GM12878 (cell line): ENCODE measurements around the gene ZDHHC14. TPM values are rescaled to one million over a fixed set of nuclear protein-coding genes. Genes with fewer than 3 reads are reported as not detected.

Experiments
- ATAC-seq: fragments of 200-7000 bp; cut with Tn5 transposase; 3 replicates; pipeline ENCODE4 v1.9.1; 2020; ENCODE audit warnings: mild to moderate bottlenecking, moderate library complexity
- BruUV-seq: library from RNA; stranded (reverse); fragments of 400-500 nt; replicated peaks from 2 replicates; lab custom pipeline; 2021; lab: Mats Ljungman, UMichigan
- CTCF ChIA-PET: fragments of 300-600 bp; sonication (Branson Sonifier 250); formaldehyde crosslinking; extraction: SDS; loops from one replicate; lab custom pipeline; 2021; ENCODE audit warnings: inconsistent platforms; lab: Yijun Ruan, JAX
- POLR2A ChIA-PET: fragments of 350-600 bp; formaldehyde crosslinking; extraction: SDS; loops from one replicate; lab custom pipeline; 2021; ENCODE audit warnings: inconsistent platforms; lab: Charles Lee
- RAD21 ChIA-PET: fragments of 300-600 bp; sonication (Branson Sonifier 250); formaldehyde crosslinking; loops from one replicate; lab custom pipeline; 2023; ENCODE audit warnings: antibody characterized with exemption; ENCODE audit not compliant: unreplicated experiment; lab: Charles Lee
- SMC1A ChIA-PET: fragments of 300-600 bp; sonication (Branson Sonifier 250); formaldehyde crosslinking; loops from one replicate; lab custom pipeline; 2023; ENCODE audit not compliant: unreplicated experiment, uncharacterized antibody; lab: Charles Lee
- DNase-seq: peaks from one replicate; pipeline ENCODE4 v3.0.0-alpha.2; 2011; ENCODE audit warnings: low read depth, low spot score
- FAIRE-seq: peaks from 3 replicates; lab custom pipeline; 2011; peaks lifted over from hg19 to GRCh38; lab: Jason Lieb, UNC
- H2AFZ ChIP-seq: 2 replicates; pipeline ENCODE4 v1.6.0; 2011; ENCODE audit warnings: low read depth, low read length, control low read depth; ENCODE audit not compliant: control insufficient read depth
- H3K27ac ChIP-seq: 2 replicates; pipeline ENCODE4 v1.5.1; 2011; ENCODE audit warnings: control low read depth; ENCODE audit not compliant: control insufficient read depth, insufficient read depth
- H3K27me3 ChIP-seq, 2 experiments: replicated peaks in 1 of 2; 2 replicates each; pipeline versions ENCODE4 v1.6.0 to v1.6.1; 2011; ENCODE audit warnings: low read length in 1 of 2; ENCODE audit not compliant: control insufficient read depth in 2 of 2, insufficient read depth in 2 of 2
- H3K36me3 ChIP-seq, 2 experiments: 2 replicates each; pipeline ENCODE4 v1.5.1; 2011; ENCODE audit warnings: low read length in 1 of 2; ENCODE audit not compliant: control insufficient read depth in 2 of 2, insufficient read depth in 2 of 2
- H3K4me1 ChIP-seq: 2 replicates; pipeline ENCODE4 v1.6.1; 2011; ENCODE audit warnings: mild to moderate bottlenecking, low read length, moderate library complexity, mixed read lengths; ENCODE audit not compliant: control insufficient read depth, insufficient read depth
- H3K4me2 ChIP-seq: 2 replicates; pipeline ENCODE4 v1.6.0; 2011; ENCODE audit warnings: control low read depth; ENCODE audit not compliant: control insufficient read depth, insufficient read depth
- H3K4me3 ChIP-seq: fragments of 200-600 bp; sonication (generic); 2 replicates; pipeline ENCODE4 v1.5.1; 2016
- H3K79me2 ChIP-seq: 2 replicates; pipeline ENCODE4 v1.6.0; 2011; ENCODE audit warnings: low read length; ENCODE audit not compliant: control insufficient read depth, insufficient read depth
- H3K9ac ChIP-seq: 2 replicates; pipeline ENCODE4 v1.8.0; 2011; ENCODE audit warnings: low read length, control low read depth, mixed read lengths; ENCODE audit not compliant: control insufficient read depth, insufficient read depth
- H3K9me3 ChIP-seq: replicated peaks from 3 replicates; pipeline ENCODE4 v1.5.1; 2011; ENCODE audit warnings: mild to moderate bottlenecking, low read length; ENCODE audit not compliant: control insufficient read depth, insufficient read depth
- H4K20me1 ChIP-seq: 2 replicates; pipeline ENCODE4 v1.6.0; 2011; ENCODE audit not compliant: control insufficient read depth, insufficient read depth
- ASH2L ChIP-seq: fragments of 300-600, 200-600 bp; sonication (generic); IDR thresholded peaks from 2 replicates; pipeline ENCODE4 v1.6.1; 2017; ENCODE audit warnings: low read depth, mild to moderate bottlenecking, borderline replicate concordance
- CREB1 ChIP-seq: IDR thresholded peaks from 2 replicates; pipeline ENCODE4 v1.6.1; 2012; ENCODE audit warnings: low read depth, mild to moderate bottlenecking, inconsistent platforms
- CREM ChIP-seq: IDR thresholded peaks from 2 replicates; pipeline ENCODE4 v1.6.1; 2014; ENCODE audit warnings: antibody characterized with exemption, low read depth
- HDAC6 ChIP-seq: fragments of 200-600 bp; sonication (generic); IDR thresholded peaks from one replicate; pipeline ENCODE4 v1.8.0; 2017; ENCODE audit warnings: antibody characterized with exemption; ENCODE audit not compliant: unreplicated experiment
- JUNB ChIP-seq: IDR thresholded peaks from 2 replicates; pipeline ENCODE4 v1.6.1; 2016; ENCODE audit warnings: antibody characterized with exemption, mild to moderate bottlenecking
- RBBP5 ChIP-seq: fragments of 200-600 bp; sonication (generic); conservative IDR thresholded peaks from 2 replicates; pipeline ENCODE4 v1.6.1; 2016
- RELA ChIP-seq: fragments of 450-650 bp; IDR thresholded peaks from 2 replicates; pipeline ENCODE4 v1.8.0; 2014; ENCODE audit warnings: borderline replicate concordance; ENCODE audit not compliant: partially characterized antibody
- SP1 ChIP-seq: IDR thresholded peaks from one replicate; pipeline ENCODE4 v1.6.1; 2011; ENCODE audit warnings: low read depth, low read length
- WGBS: methylation state at CpG from one replicate; pipeline ENCODE4 v1.1.6; 2016; ENCODE audit warnings: low lambda C conversion rate; ENCODE audit not compliant: insufficient replicate concordance, insufficient coverage; ENCODE audit errors: missing lambda C conversion rate; 5-methylcytosine and 5-hydroxymethylcytosine counted together
- in situ Hi-C: fragments of 300-500 bp; cut with MboI; formaldehyde crosslinking; loops from 9 replicates; pipeline ENCODE4 v1.14.3; 2018; ENCODE audit warnings: mixed read lengths
- intact Hi-C: fragments of 100-400 bp; cut with micrococcal nuclease; formaldehyde crosslinking; loops from one replicate; pipeline ENCODE4 v1.14.2; 2022; ENCODE audit not compliant: unreplicated experiment
- polyA plus RNA-seq, 11 experiments: library from polyadenylated mRNA; depleted of rRNA in 4 of 11; unstranded in 6 of 11; stranded (reverse) in 5 of 11; fragments of >200 nt; fragmentation: Nextera tagmentation in 4 of 11; fragmentation: Illumina TruSeq in 1 of 11; extraction: Ambion mirVana in 4 of 11; extraction: Trizol in 1 of 11; gene quantifications; 1 replicate in 1 of 11; 2 replicates in 10 of 11; pipeline versions ENCODE4 v1.2.1 to v1.2.3, GENCODE V29; 2011 to 2016; ENCODE audit warnings: inconsistent platforms in 2 of 11, missing spikeins in 2 of 11, low read depth in 1 of 11
- total RNA-seq, 4 experiments: library from RNA; depleted of rRNA in 3 of 4; stranded (reverse); fragments of >200 nt in 3 of 4; fragmentation: Illumina TruSeq in 1 of 4; extraction: Trizol in 1 of 4; gene quantifications; 2 replicates each; pipeline versions ENCODE4 v1.2.1 to v1.2.3, GENCODE V29; 2013 to 2021
- TF ChIP-seq, protein P1 (sequence below): IDR thresholded peaks from 2 replicates; pipeline ENCODE4 v1.6.1; 2011; ENCODE audit warnings: mild to moderate bottlenecking, low read depth, low read length, moderate library complexity; ENCODE audit not compliant: insufficient replicate concordance
- TF ChIP-seq, protein P2 (sequence below): fragments of 450-650 bp; formaldehyde crosslinking; IDR thresholded peaks from 2 replicates; pipeline ENCODE4 v1.5.0; 2022; ENCODE audit warnings: mild to moderate bottlenecking, missing genetic modification characterization
- TF ChIP-seq, protein P3 (sequence below): IDR thresholded peaks from 2 replicates; pipeline ENCODE4 v1.6.1; 2011; ENCODE audit warnings: low read depth, low read length, improper control_type of control experiment, borderline replicate concordance

The ZDHHC14 gene
- total and polyA plus RNA-seq, 10 of the 15 experiments (the other 5 are each of a cell fraction or from before 2014, with no cell fraction given), result 0.15 to 16.0 (median 0.76) TPM; not detected in 1

DNA sequence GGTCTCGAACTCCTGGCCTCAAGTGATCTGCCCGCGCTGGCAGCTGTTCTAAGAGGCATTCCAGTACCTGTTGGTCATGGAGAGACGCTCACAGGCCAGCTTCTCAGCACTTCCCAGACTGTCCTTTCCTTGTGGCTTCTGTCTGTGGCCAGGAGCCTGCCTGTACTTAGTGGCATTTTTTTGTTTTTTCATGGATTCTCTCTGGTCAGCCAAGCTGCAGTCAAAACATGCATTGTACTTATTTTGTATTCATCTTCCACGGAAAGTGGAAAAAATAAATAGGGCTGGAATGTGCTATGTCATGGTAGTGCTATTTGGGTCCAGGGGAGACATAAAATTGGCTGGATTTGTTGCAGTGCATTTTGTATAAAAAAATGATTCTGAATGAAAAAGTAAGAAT is 29.1 kb downstream of the ZDHHC14 start:
- ATAC-seq (no peak), DNase-seq (no peak), FAIRE-seq (no peak)
- Histone ChIP-seq H3K79me2 (no peaks in the 10 kb centered on the region), H3K27ac (no peak overlapping the region), H3K36me3 (peaks cover 0 to 2% of the 10 kb centered on the region in 2 experiments; a peak in 1 of 4 replicates), H3K27me3 (no peaks in the 10 kb centered on the region), H3K4me2 (no peak overlapping the region), H3K4me1 (no peaks in the 10 kb centered on the region), H3K9ac (no peak overlapping the region), H3K4me3 (no peak overlapping the region), H4K20me1 (no peaks in the 10 kb centered on the region), H3K9me3 (no peaks in the 10 kb centered on the region; the same call in 2 of the 3 replicates), H2AFZ (no peak overlapping the region)
- intact Hi-C loops, result no loop called here
- no TSS peak for BruUV-seq
- ChIA-PET RAD21 (interaction anchor here (1.0 kb wide), 1 partner anchor 52 kb away, joined by 3 read pairs; no protein-coding TSS in a partner anchor), POLR2A (interaction anchor here (0.6 to 0.8 kb wide), 3 partner anchors 13 to 826 kb away, joined by 3 read pairs; no protein-coding TSS in a partner anchor), CTCF (interaction anchor here (1.0 to 1.4 kb wide), 2 partner anchors 10 to 15 kb away, joined by 3 to 4 read pairs; no protein-coding TSS in a partner anchor), SMC1A (interaction anchor here (0.6 to 1.5 kb wide), 5 partner anchors 12 to 1284 kb away, joined by 3 to 5 read pairs (median 3); no protein-coding TSS in a partner anchor)
- in situ Hi-C loops, result no loop called here
- TF ChIP-seq, protein P1, sequence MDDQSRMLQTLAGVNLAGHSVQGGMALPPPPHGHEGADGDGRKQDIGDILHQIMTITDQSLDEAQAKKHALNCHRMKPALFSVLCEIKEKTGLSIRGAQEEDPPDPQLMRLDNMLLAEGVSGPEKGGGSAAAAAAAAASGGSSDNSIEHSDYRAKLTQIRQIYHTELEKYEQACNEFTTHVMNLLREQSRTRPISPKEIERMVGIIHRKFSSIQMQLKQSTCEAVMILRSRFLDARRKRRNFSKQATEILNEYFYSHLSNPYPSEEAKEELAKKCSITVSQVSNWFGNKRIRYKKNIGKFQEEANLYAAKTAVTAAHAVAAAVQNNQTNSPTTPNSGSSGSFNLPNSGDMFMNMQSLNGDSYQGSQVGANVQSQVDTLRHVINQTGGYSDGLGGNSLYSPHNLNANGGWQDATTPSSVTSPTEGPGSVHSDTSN, result no peak
- TF ChIP-seq CREM (no peak), CREB1 (no peak), HDAC6 (no peak), SP1 (no peak), RELA (no peak), JUNB (no peak), ASH2L (no peak), RBBP5 (no peak)
- TF ChIP-seq, protein P2, sequence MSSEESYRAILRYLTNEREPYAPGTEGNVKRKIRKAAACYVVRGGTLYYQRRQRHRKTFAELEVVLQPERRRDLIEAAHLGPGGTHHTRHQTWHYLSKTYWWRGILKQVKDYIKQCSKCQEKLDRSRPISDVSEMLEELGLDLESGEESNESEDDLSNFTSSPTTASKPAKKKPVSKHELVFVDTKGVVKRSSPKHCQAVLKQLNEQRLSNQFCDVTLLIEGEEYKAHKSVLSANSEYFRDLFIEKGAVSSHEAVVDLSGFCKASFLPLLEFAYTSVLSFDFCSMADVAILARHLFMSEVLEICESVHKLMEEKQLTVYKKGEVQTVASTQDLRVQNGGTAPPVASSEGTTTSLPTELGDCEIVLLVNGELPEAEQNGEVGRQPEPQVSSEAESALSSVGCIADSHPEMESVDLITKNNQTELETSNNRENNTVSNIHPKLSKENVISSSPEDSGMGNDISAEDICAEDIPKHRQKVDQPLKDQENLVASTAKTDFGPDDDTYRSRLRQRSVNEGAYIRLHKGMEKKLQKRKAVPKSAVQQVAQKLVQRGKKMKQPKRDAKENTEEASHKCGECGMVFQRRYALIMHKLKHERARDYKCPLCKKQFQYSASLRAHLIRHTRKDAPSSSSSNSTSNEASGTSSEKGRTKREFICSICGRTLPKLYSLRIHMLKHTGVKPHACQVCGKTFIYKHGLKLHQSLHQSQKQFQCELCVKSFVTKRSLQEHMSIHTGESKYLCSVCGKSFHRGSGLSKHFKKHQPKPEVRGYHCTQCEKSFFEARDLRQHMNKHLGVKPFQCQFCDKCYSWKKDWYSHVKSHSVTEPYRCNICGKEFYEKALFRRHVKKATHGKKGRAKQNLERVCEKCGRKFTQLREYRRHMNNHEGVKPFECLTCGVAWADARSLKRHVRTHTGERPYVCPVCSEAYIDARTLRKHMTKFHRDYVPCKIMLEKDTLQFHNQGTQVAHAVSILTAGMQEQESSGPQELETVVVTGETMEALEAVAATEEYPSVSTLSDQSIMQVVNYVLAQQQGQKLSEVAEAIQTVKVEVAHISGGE (CRISPR knock-in tag), result no peak
- TF ChIP-seq, protein P3, sequence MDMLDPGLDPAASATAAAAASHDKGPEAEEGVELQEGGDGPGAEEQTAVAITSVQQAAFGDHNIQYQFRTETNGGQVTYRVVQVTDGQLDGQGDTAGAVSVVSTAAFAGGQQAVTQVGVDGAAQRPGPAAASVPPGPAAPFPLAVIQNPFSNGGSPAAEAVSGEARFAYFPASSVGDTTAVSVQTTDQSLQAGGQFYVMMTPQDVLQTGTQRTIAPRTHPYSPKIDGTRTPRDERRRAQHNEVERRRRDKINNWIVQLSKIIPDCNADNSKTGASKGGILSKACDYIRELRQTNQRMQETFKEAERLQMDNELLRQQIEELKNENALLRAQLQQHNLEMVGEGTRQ, result no peak
- WGBS, result 75% methylated on average over 5 of the region's 5 CpGs
